Stimulated activated CD4-positive, alpha-beta T cell treated with anti-CD3 and anti-CD28 coated beads, Interleukin-1b, Interleukin-23, amount 100 ng/mL, for 1 hour (primary cell): ENCODE measurements around the gene THNSL1.
A peak's percentile ranks its signal among the peaks of the same experiment; 100 is the strongest.
"Not testable (repeated sequence)": the region's sequence is repeated elsewhere in the genome, so short reads cannot be mapped to it uniquely, and the experiment has no call there.

ENCODE experiments used
- DNase-seq, 2 donors: peaks; one replicate each; pipeline ENCODE4 v3.0.0-alpha.2; 2020; ENCODE audit warnings: low read depth in 2 of 2

THNSL1 gene

DNA sequence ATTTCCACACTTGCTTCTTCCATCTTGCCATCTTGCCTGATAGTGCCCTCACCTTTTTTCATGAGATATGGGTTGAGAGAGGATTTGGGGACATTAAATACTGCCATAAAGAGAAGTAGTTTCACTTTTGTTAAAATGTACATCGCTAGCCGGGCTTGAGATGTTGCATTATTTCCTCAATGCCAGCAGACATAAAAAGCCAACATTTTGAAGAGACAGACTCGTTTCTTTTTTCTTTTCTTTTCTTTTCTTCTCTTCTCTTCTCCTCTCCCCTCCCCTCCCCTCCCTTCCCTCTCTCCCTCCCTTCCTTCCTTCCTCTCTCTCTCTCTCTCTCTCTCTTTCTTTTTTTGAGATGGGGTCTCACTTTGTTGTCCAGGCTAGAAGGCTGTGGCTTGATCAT, 18.4 kb upstream of the THNSL1 start:
- no peak for DNase-seq

DNA sequence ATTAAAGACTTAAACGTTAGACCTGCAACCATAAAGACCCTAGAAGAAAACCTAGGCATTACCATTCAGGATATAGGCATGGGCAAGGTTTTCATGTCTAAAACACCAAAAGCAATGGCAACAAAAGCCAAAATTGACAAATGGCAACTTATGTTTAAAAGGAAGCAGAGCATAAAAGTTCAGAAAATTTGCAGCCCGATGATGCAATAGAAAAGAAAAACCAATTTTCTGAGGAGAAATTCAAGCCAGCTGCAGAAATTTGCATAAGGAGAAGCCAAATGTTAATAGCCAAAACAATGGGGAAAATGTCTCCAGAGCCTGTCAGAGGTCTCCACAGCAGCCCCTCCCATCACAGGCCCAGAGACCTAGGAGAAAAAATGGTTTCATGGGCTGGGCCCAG, 4.8 kb upstream of the THNSL1 start:
- not testable (repeated sequence) for DNase-seq

DNA sequence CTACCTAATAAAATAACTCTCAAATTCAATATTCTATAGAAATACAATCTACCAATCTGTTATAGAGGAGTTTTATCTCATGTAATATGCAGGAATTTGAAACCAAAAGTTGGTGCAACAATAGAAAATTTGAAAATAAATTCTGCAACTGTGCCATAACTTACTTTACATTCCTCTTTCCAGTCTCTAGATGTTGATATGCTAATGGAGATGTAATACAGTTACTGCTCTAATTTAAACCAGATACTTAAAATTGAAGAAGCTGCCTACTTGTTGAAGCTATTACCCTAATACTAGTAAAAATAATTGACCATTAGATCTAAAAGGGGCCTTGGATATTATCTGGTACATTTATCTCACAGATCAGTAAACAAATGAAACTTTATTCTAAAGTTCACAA, 1.8 kb upstream of the THNSL1 start:
- DNase-seq, result no peak

DNA sequence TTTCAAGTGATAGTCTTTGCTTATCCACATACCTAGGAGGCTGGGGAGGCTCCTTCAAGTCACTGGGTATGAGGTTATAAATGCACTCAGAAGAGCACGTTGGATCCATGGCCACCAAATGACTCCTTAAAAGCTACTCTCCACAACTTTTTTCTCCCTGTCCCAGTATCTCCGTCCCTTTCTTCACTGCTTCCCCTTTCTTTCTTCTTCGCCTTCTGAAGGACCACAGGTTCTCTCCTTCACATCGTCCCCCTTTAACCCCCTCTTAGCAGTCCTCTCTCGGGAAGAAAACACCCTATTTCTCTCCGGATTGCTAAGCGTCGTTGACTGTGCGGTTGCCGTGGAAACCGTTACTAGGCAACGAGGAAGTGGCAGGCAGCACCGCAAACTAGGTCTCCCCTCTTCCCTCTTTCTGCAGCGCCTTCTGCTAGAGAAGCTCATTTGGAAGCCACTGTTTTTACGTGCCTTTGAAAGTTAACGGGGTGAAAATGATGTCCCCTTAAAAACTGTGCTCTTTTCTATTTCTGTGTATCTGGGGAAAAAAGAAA, 510 bp upstream of the THNSL1 start, which contains the start of gene ENKUR:
TSS of gene ENKUR (minus strand) at position 331 of the 548 bp plus-strand sequence. CDS start at position 109, 222 bp downstream.
- DNase-seq, result peak; percentile 86 to 89

DNA sequence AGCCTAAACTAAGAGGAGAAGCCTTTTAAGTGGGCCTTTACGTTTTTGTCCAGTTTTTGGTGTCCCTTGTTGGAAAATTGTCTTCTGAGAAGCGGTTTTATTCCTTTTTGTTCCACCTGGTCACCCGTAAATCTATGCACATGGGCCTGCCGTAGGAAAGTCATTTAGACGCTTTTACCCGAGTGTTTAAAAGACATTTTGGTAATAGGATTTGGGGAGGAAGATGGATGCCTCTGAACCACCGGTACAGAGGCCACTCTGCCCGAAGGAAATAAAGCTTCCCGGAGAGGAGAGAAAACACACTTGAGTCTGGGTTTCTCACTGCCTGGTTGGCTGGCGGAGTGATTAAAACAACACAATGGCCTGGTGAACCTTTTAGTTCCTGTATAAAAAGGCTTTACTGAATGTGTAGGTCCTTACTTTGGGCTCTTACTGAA, 760 bp downstream of the THNSL1 start:
- DNase-seq, result peak in 1 of 2 donors; percentile 4

DNA sequence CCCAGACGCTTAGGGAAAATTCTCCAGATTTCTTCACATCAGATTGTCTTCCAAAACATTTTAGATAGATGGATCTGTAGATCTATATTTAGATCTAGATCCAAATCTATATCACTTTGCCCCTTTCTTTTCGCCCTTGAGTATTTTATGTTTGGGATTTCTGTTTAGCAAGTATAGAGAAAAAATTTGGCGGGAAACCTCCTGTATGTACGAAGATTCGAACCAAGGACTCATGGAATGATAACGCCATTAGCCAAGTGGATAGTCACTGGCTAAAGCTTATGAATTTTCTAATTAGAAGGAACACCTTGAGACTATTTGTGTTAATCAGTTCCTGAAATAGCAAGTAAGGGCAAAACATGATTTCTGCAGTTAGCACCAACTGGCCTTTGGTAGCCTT, 1.2 kb downstream of the THNSL1 start:
- DNase-seq, result no peak

DNA sequence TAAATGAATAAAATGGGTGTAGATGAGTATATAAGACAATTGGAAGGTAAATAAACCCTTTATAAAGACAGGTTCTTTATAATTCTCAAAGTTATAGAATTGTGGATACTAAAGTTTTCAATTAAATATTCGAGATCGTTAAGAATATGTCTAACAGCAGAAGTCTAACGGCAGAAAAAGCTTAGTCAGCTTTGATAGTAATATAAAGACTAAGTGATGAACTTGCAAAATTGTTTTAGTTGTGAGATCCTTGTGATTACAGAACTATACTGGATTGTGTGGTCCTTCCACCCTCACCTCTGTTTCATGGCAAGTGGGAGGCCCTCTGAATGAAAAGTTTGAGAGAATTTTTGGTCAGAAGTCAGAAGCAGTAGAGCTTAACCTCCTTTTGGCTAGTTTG, 2.3 kb downstream of the THNSL1 start:
- DNase-seq, result no peak

DNA sequence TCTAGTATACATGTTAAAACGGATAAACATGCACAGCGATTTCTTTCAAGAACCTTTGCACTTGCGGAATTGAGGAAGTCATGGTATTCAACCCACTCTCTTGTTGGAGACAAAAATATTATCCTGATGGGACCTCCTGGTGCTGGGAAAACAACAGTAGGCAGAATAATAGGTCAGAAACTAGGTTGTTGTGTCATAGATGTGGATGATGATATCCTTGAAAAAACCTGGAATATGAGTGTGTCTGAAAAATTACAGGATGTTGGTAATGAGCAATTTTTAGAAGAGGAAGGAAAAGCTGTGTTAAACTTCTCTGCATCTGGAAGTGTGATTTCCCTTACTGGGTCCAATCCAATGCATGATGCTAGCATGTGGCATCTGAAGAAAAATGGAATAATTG, 6.9 kb downstream of the THNSL1 start:
- DNase-seq, result no peak

DNA sequence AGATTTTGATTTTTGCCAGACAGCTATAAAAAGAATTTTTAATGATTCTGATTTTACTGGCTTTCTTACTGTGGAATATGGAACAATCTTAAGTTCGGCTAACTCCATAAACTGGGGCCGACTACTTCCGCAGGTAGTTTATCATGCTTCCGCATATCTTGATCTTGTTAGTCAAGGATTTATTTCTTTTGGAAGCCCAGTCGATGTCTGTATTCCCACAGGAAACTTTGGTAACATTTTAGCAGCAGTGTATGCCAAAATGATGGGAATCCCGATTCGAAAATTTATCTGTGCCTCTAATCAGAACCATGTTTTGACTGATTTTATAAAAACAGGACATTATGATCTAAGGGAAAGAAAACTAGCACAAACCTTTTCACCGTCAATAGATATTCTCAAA, 8.1 kb downstream of the THNSL1 start:
- DNase-seq, result no peak

DNA sequence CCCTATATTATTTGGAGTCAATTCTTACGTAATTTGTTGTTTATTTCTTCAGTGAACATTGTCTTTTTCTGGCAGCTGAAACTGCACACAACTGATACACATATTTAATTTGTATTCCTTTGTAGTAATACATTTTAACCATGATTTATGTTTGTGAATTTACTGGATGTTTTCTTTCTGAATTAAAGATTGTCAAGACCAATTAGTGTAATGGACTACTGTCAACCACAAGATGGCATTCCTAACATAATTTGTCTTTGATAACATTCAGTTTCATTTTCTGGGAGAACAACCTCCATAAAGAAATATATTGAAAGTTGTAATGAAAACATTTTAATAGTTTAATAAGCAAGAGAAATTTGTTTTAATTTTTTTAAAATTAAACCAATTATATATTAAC, 10.1 kb downstream of the THNSL1 start:
- no peak for DNase-seq

DNA sequence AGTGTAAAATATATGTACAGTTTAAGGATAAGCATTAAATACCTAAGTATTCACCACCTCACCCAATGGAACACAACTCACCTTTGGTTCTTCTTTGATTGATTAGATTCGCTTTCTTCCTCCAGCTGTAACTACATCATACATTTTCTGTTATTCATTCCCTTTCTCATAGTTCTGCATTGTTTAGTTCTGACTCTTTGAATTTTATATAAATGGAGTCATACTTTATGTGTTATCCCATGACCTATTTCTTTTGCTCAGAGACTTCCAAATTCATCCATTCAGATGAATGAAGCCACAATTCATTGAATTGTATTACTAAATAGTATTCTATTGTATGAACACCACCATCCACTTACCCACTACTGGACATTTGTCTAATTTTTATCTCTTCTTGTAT, 12.3 kb downstream of the THNSL1 start:
- no peak for DNase-seq

DNA sequence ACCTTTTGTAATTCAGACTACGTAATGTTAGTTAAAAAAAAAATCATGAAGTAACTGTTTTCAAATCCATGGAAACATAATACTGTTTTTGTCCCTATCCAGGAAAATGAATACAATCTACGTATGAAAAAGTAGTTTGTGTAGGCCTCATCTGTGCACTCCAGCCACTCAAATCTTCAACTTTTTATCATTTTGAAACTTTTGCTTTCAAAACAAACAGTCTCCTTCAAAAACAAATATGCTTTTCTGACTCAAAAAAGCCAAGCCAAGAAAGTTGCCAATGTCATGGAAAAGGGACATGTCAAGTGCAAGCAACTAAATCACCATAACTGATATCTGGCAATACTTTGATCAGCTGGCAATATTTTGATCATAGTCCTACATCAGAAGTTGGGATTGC, 13.1 kb downstream of the THNSL1 start:
- no peak for DNase-seq

DNA sequence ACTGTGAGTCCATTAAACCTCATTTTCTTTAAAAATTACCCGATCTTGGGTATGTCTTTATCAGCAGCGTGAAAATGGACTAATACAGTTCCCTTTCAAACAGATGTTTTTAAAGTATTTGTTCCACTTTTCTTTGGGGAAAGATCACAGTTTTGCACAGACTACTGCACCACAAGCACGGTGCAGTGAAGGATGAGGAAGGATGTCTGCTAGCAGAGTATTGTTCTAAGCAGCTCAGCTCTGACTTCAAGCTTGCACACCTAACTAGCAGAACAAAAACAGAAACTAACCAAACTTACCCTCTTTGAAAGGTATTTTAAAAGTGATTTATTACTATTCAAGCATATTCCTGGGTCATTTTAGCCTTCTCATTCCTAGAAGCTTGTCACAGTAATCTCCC, 20.0 kb downstream of the THNSL1 start:
- DNase-seq, result no peak

DNA sequence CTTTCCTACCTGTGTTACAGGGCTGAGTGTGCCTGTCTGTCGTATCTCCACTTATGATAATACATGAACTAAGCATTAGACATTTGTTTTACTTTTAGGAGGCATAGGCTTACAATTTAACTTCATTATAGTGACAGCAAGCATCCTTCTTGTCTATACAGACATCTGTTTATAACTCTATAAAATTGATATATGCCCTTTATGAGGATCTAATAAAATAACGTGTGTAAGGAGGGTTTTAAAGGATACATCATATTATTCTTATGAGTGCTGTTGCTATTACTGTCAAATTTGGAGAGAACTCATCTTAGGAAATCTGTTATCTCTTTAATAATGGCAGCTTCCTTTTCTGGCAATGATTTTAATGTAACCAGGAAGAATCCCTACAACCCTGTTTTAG, 21.9 kb downstream of the THNSL1 start:
- DNase-seq, result no peak

DNA sequence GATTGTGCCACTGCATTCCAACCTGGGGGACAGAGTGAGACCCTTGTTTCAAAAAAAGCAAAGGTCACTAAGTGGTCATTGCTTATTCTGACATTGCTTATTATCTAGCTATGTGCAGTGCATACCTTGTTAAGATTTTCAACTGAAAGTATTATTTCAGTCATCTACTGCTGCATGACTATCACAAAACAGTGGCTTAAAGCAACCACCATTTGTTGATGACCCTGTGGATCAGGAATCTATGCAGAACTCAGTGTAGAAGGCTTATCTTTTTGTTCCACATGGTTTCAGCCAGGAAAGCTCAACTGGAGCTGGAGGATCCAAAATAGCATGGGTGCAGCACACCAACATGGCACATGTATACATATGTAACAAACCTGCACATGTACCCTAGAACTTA, 23.1 kb downstream of the THNSL1 start:
- DNase-seq, result no peak

DNA sequence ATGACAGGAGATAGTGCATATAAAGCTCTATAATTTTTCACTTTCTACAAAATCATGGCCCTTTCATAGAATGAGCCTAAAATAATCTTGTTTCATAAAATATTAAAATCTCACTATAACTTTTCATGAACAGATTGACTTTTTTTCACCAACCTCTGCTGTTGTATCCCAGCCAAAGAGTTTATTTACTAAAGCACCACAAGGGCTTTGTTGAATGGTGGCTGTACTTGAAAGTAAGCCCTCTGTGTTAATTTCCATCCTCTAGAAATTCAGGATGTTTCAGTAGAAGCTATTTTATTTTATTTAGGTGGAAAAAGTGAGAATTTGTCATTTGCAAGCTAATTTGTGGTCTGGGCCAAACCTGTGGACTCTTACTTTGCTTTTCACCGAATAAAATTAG, 30.2 kb downstream of the THNSL1 start:
- DNase-seq, result no peak

DNA sequence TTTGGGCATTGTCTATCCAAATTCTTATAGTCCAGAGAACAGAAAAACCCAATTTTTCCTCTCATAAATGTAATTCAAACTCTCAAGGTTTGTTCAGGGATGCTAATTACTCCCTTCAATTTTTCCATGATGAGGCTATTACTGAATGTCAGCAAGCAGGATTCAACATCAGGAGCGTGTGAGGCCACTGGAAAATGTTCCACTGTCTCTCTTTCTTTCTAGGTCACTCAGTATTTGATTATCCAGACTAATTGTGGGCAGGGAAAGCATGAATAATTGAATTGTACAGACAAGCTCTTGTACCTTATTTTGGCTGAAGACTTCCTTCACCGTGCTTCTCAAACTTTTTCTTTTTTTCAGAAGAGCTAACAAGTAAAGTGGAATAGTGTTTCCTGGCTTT, 30.7 kb downstream of the THNSL1 start:
- DNase-seq, result no peak

DNA sequence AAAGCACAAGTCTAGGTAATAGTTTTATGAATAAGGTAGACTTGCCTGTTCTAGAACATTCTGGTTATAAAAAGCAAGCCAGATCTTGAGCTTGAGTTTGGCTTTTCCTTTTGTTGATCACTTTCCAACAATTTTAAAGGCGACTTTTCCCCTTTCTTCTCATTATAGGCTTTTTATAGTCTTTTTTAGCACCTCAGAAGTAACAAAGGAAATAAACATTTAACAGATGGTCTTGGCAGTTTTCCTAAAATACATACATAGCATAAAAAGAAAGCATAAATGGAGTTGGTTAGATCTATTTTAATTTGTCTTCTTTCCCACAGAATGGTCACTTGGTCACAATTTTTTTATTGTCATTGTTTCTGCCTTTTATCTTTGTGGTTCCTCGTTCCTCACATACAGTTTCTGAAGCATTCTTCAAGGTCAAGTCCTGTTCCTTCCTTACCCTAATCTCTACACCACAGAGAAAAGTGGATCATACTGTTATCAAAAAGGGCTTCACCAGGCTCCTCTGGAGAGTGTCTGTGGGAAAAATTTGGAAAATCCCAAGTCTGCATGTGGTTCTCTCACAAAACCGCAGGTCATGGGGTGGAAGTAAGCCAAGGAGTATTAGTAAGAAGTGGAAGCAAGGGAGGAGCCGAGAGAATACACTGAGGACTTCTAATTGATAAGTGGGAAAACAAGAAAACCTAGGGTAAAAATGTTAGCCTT, 31.3 kb downstream of the THNSL1 start:
- DNase-seq, result no peak

DNA sequence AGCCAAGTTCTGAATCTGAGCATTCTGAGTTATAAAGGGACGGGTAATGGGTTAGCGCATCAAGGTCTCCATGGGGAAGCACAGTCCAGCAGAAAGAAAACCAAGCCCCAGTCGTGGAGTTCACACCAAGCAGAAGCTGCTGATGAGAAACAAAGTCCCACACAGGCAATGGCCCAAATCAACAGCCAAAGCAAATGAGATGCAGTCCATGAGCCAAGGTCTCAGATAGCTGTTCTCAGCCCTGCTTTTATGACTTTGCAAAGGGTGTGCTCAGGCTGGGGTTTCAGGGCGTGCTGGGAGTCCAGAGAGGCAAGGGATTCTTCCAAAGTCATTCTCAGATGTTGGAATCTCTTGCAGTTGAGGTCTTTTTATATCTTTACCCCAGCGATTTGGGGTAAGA, 32.0 kb downstream of the THNSL1 start:
- DNase-seq, result no peak

DNA sequence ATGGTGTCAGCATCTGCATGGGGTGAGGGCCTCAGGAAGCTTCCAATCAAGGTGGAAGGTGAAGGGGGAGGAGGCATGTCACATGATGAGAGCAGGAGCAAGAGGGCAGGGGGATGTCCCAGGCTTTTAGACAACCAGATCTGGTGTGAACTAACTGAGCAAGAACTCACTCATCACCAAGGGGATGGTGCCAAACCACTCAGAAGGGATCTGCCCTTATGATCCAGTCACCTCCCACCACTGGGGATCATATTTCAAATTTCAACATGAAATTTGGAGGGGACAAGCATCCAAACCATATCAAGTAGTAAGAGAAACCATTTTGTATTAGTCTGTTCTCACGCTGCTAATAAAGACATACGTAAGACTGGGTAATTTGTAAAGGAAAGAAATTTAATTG, 33.6 kb downstream of the THNSL1 start:
- no peak for DNase-seq

DNA sequence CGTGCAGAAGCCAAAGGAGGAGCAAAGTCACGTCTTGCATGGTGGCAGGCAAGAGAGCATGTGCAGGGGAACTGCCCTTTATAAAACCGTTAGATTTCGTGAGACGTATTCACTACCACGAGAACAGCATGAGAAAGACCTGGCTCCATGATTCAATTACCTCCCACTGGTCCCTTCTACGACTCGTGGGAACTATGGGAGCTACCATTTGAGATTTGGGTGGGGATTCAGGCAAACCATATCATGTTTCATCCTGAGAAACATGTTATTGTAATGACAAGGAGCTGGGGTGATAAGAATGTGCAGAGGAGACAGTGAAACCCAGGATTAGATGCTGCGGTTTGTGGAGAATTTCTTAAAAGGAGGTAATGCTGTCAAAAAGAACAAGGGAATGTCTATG, 34.0 kb downstream of the THNSL1 start:
- DNase-seq, result no peak

DNA sequence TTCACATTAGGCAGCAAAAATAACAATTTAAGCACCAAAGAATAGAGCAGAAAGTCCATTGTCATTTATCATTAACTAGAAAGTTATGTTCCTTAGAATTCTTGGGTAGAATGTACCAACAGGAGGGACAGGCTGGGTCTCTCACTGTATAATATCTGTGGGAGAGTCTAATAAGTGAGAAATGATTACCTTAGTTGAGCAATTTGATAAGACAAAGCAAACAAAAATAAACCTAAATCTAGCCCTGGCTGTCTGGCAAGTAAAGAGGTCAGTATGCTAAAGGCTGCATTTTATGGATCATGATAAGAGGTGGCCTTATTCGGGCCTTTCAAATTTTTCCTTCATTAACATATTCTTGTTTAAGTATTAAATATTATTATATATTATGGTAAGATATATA, 35.6 kb downstream of the THNSL1 start:
- DNase-seq, result no peak

DNA sequence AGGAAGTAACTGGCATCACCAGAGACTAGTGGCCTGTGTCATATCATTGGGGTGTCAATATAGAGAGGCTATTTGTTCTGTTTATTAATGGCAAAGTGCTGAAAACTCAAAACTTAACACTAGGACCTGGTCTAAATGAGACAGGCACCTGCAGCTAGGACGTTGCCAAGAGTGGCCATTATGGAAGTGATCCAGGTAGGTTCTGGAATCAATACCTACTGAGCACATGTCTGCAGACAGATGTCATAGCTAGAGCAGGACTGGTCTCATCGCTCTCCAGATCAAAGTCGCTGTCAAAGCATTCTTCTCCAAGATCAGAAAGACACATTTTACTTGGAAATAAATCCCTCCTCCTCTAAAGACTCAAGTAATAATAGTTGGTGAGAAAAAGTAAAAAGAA, 40.3 kb downstream of the THNSL1 start:
- DNase-seq, result no peak

DNA sequence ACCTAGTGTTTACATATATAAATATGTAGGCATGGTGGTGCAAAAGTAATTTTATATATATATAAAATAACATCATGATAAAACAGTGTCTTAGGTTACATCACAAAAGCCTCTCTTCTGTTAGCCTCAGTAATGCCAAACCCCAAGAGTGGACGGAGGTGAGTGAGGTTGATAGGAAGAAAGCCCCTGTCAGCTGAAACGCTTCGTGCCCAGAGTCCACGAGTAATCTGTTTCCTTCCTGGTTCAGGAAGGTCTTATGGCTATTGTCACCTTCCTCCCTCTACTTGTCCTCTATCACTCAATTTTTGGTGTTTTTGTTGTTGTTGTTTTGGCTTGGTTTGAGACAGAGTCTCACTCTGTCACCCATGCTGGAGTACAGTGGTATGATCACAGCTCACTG, 41.5 kb downstream of the THNSL1 start:
- DNase-seq, result no peak
